Measurements from ENCODE around the gene EEF1AKMT2. TPM values are rescaled to one million over a fixed set of nuclear protein-coding genes. Genes with fewer than 3 reads are reported as not detected.

EEF1AKMT2 gene
- total and polyA plus RNA-seq, 2 of the 13 experiments (the other 11 are each of a cell fraction or from before 2014, with no cell fraction given) = 11.3 to 19.3 TPM

GRCh38 chr10:124791547-124792348, at the start of gene EEF1AKMT2 (continued):
- TF ChIP-seq RNF219 (CRISPR knock-in tag; IDR thresholded peaks at IDR 0.05) (0 out of 2 replicates have a peak, but pooled peaks have one; percentile 44), ZNF773 (CRISPR knock-in tag; IDR thresholded peaks at IDR 0.05; ENCODE audit: borderline replicate concordance) (peak; percentile 62; the same call in 1 of the 2 replicates), AGO1 (IDR thresholded peaks at IDR 0.05; ENCODE audit: low read depth, low read length, poor library complexity, severe bottlenecking) (no peak), ZNF354B (CRISPR knock-in tag; IDR thresholded peaks at IDR 0.05) (no peak), AHDC1 (CRISPR knock-in tag; IDR thresholded peaks at IDR 0.05; ENCODE audit: borderline replicate concordance) (no peak; the same call in 1 of the 2 replicates), ERF (CRISPR knock-in tag; IDR thresholded peaks at IDR 0.05) (peak; percentile 65; the same call in 1 of the 2 replicates), RBAK (CRISPR knock-in tag; IDR thresholded peaks at IDR 0.05) (no peak), ZNF703 (CRISPR knock-in tag; IDR thresholded peaks at IDR 0.05; ENCODE audit: borderline replicate concordance) (no peak; the same call in 1 of the 2 replicates), ZNF546 (CRISPR knock-in tag; conservative IDR thresholded peaks at IDR 0.05) (0 out of 2 replicates have a peak, but pooled peaks have one; percentile 28), SOX6 (IDR thresholded peaks at IDR 0.05) (no peak), SOX6 (CRISPR knock-in tag; IDR thresholded peaks at IDR 0.05) (peak; percentile 61), ZNF543 (CRISPR knock-in tag; IDR thresholded peaks at IDR 0.05) (peak; percentile 93), ZNF574 (CRISPR knock-in tag; IDR thresholded peaks at IDR 0.05) (peak; percentile 100), NBN (conservative IDR thresholded peaks at IDR 0.05) (no peak), ZNF10 (CRISPR knock-in tag; IDR thresholded peaks at IDR 0.05; ENCODE audit: borderline replicate concordance, low read depth) (no peak), ZNF333 (CRISPR knock-in tag; IDR thresholded peaks at IDR 0.05; ENCODE audit: borderline replicate concordance) (no peak; the same call in 1 of the 2 replicates), AHR (CRISPR knock-in tag; IDR thresholded peaks at IDR 0.05) (peak; percentile 43; the same call in 1 of the 2 replicates), ZNF552 (CRISPR knock-in tag; IDR thresholded peaks at IDR 0.05; ENCODE audit: borderline replicate concordance) (0 out of 2 replicates have a peak, but pooled peaks have one; percentile 53)
